IMR-90 (cell line): Measurements from ENCODE around the gene TAS1R1. TPM values are rescaled to one million over a fixed set of nuclear protein-coding genes. Genes with fewer than 3 reads are reported as not detected.

Experiments
- ATAC-seq: fragments of 200-7000 bp; cut with Tn5 transposase; 2 replicates; pipeline ENCODE4 v1.9.1; 2020; ENCODE audit warnings: low read depth, mild to moderate bottlenecking, moderate library complexity
- BruUV-seq: library from RNA; stranded (reverse); fragments of 400-500 nt; replicated peaks from 2 replicates; lab custom pipeline; 2021; lab: Mats Ljungman, UMichigan
- CTCF ChIA-PET: fragments of 300-600 bp; formaldehyde crosslinking; extraction: SDS; loops from one replicate; lab custom pipeline; 2021; ENCODE audit warnings: antibody characterized with exemption; lab: Yijun Ruan, JAX
- POLR2A ChIA-PET: fragments of 300-600 bp; sonication (Branson Sonifier 250); formaldehyde crosslinking; loops from one replicate; lab custom pipeline; 2022; ENCODE audit warnings: antibody characterized with exemption; ENCODE audit not compliant: unreplicated experiment; lab: Charles Lee
- DNase-seq: peaks from one replicate; pipeline ENCODE4 v3.0.0; 2013
- H2AFZ ChIP-seq: replicated peaks from 2 replicates; pipeline ENCODE3; 2013; ENCODE audit warnings: low read length, mild to moderate bottlenecking; ENCODE audit not compliant: poor library complexity
- H2AK5ac ChIP-seq: 2 replicates; pipeline ENCODE4 v1.6.1; 2013; ENCODE audit warnings: low read depth, low read length, inconsistent platforms
- H2AK9ac ChIP-seq: replicated peaks from 2 replicates; pipeline ENCODE3; 2013; ENCODE audit warnings: mild to moderate bottlenecking, low read depth, low read length, moderate library complexity; ENCODE audit not compliant: poor library complexity
- H2BK120ac ChIP-seq: 2 replicates; pipeline ENCODE4 v1.6.1; 2013; ENCODE audit warnings: low read depth, low read length, inconsistent platforms
- H2BK15ac ChIP-seq: 3 replicates; pipeline ENCODE4 v1.6.1; 2013; ENCODE audit warnings: low read depth, low read length, inconsistent platforms
- H2BK20ac ChIP-seq: 2 replicates; pipeline ENCODE4 v1.6.1; 2013; ENCODE audit warnings: low read depth, mild to moderate bottlenecking, inconsistent platforms, low read length, moderate library complexity
- H2BK5ac ChIP-seq: 2 replicates; pipeline ENCODE4 v1.6.1; 2013; ENCODE audit warnings: mild to moderate bottlenecking, low read depth, low read length, inconsistent platforms; ENCODE audit not compliant: poor library complexity, severe bottlenecking
- H3K14ac ChIP-seq: replicated peaks from 2 replicates; pipeline ENCODE4 v1.6.1; 2013; ENCODE audit warnings: low read depth, low read length, inconsistent platforms
- H3K18ac ChIP-seq: 2 replicates; pipeline ENCODE4 v1.6.1; 2013; ENCODE audit warnings: low read depth, low read length, control low read depth
- H3K23ac ChIP-seq: 2 replicates; pipeline ENCODE4 v1.6.1; 2013; ENCODE audit warnings: low read depth, low read length, inconsistent platforms
- H3K27ac ChIP-seq: 2 replicates; pipeline ENCODE4 v1.5.1; 2013; ENCODE audit warnings: mild to moderate bottlenecking, control low read depth, low read length; ENCODE audit not compliant: insufficient read depth
- H3K27me3 ChIP-seq: 2 replicates; pipeline ENCODE4 v1.6.1; 2013; ENCODE audit warnings: low read length; ENCODE audit not compliant: control insufficient read depth, insufficient read depth
- H3K36me3 ChIP-seq: 2 replicates; pipeline ENCODE4 v1.6.1; 2013; ENCODE audit warnings: low read length, mixed read lengths; ENCODE audit not compliant: control insufficient read depth, insufficient read depth
- H3K4ac ChIP-seq: 2 replicates; pipeline ENCODE4 v1.6.1; 2013; ENCODE audit warnings: low read depth, low read length, inconsistent platforms
- H3K4me1 ChIP-seq: 2 replicates; pipeline ENCODE4 v1.6.1; 2013; ENCODE audit warnings: low read length, mixed read lengths; ENCODE audit not compliant: control insufficient read depth, insufficient read depth
- H3K4me2 ChIP-seq: 2 replicates; pipeline ENCODE4 v1.6.1; 2013; ENCODE audit warnings: low read depth, mild to moderate bottlenecking, control low read depth, low read length, moderate library complexity
- H3K4me3 ChIP-seq: 2 replicates; pipeline ENCODE4 v1.5.1; 2013; ENCODE audit warnings: low read depth, mild to moderate bottlenecking, control low read depth, low read length, moderate library complexity; ENCODE audit not compliant: insufficient read depth
- H3K56ac ChIP-seq: 2 replicates; pipeline ENCODE4 v1.6.1; 2013; ENCODE audit warnings: low read length, inconsistent platforms; ENCODE audit not compliant: insufficient read depth; ENCODE audit errors: extremely low read depth
- H3K79me1 ChIP-seq, 2 experiments: 2 replicates each; pipeline ENCODE4 v1.6.1; 2013; ENCODE audit warnings: low read length in 2 of 2, inconsistent platforms in 1 of 2, low read depth in 1 of 2
- H3K9ac ChIP-seq: 2 replicates; pipeline ENCODE4 v1.6.1; 2013; ENCODE audit warnings: low read depth, low read length, control low read depth
- H3K9me1 ChIP-seq: 2 replicates; pipeline ENCODE4 v1.6.1; 2013; ENCODE audit warnings: low read length, inconsistent platforms; ENCODE audit not compliant: insufficient read depth
- H3K9me3 ChIP-seq: 2 replicates; pipeline ENCODE4 v1.6.1; 2013; ENCODE audit warnings: low read length; ENCODE audit not compliant: control insufficient read depth, insufficient read depth
- H4K20me1 ChIP-seq: 2 replicates; pipeline ENCODE4 v1.6.1; 2013; ENCODE audit warnings: low read length, inconsistent platforms; ENCODE audit not compliant: insufficient read depth
- H4K5ac ChIP-seq: 2 replicates; pipeline ENCODE4 v1.6.1; 2013; ENCODE audit warnings: mild to moderate bottlenecking, low read depth, low read length, control low read depth
- H4K8ac ChIP-seq, 2 experiments: 2 replicates each; pipeline ENCODE4 v1.6.1; 2013; ENCODE audit warnings: low read depth in 2 of 2, low read length in 2 of 2, control low read depth in 1 of 2, inconsistent platforms in 1 of 2
- H4K91ac ChIP-seq: 2 replicates; pipeline ENCODE4 v1.6.1; 2013; ENCODE audit warnings: low read depth, low read length, inconsistent platforms; ENCODE audit not compliant: insufficient read depth
- BHLHE40 ChIP-seq: fragments of 150-350 bp; IDR thresholded peaks from 2 replicates; pipeline ENCODE4 v1.6.1; 2016; ENCODE audit warnings: mild to moderate bottlenecking, low read depth, low read length
- CEBPB ChIP-seq: IDR thresholded peaks from 2 replicates; pipeline ENCODE4 v1.6.1; 2012; ENCODE audit warnings: low read depth, low read length, improper control_type of control experiment
- CHD1 ChIP-seq: IDR thresholded peaks from 2 replicates; pipeline ENCODE4 v1.6.1; 2012; ENCODE audit warnings: low read depth, low read length, improper control_type of control experiment
- CTCF ChIP-seq: conservative IDR thresholded peaks from 2 replicates; pipeline ENCODE4 v1.5.1; 2012; ENCODE audit warnings: mild to moderate bottlenecking, low read depth, low read length, improper control_type of control experiment
- ELK1 ChIP-seq: fragments of 150-350 bp; IDR thresholded peaks from 2 replicates; pipeline ENCODE4 v1.6.1; 2016; ENCODE audit warnings: low read depth, mild to moderate bottlenecking, low read length, moderate library complexity, borderline replicate concordance
- FOS ChIP-seq: fragments of 150-350 bp; IDR thresholded peaks from 2 replicates; pipeline ENCODE4 v1.6.1; 2016; ENCODE audit warnings: low read depth, low read length
- MAFK ChIP-seq: IDR thresholded peaks from 2 replicates; pipeline ENCODE4 v1.6.1; 2012; ENCODE audit warnings: low read depth, low read length, improper control_type of control experiment
- MAZ ChIP-seq: IDR thresholded peaks from 2 replicates; pipeline ENCODE4 v1.6.1; 2012; ENCODE audit warnings: low read depth, mild to moderate bottlenecking, low read length, improper control_type of control experiment, moderate library complexity, borderline replicate concordance
- MXI1 ChIP-seq: IDR thresholded peaks from 2 replicates; pipeline ENCODE4 v1.6.1; 2012; ENCODE audit warnings: low read depth, mild to moderate bottlenecking, low read length, moderate library complexity, borderline replicate concordance
- NFE2L2 ChIP-seq: fragments of 150-350 bp; IDR thresholded peaks from 2 replicates; pipeline ENCODE4 v1.6.1; 2016; ENCODE audit warnings: low read depth, mild to moderate bottlenecking, low read length
- POLR2A ChIP-seq: IDR thresholded peaks from 2 replicates; pipeline ENCODE4 v1.6.1; 2012; ENCODE audit warnings: mild to moderate bottlenecking, low read depth, low read length
- RAD21 ChIP-seq: IDR thresholded peaks from 2 replicates; pipeline ENCODE4 v1.6.1; 2012; ENCODE audit warnings: low read length, improper control_type of control experiment
- RCOR1 ChIP-seq: IDR thresholded peaks from 2 replicates; pipeline ENCODE4 v1.6.1; 2012; ENCODE audit warnings: mild to moderate bottlenecking, low read length, improper control_type of control experiment; ENCODE audit not compliant: insufficient replicate concordance
- RFX5 ChIP-seq: IDR thresholded peaks from 2 replicates; pipeline ENCODE4 v1.8.0; 2012; ENCODE audit warnings: low read depth, mild to moderate bottlenecking, low read length, moderate library complexity
- SMC3 ChIP-seq: fragments of 150-350 bp; IDR thresholded peaks from 2 replicates; pipeline ENCODE4 v1.6.1; 2016; ENCODE audit warnings: low read depth, mild to moderate bottlenecking, antibody characterized with exemption, low read length, moderate library complexity
- USF2 ChIP-seq: fragments of 150-350 bp; IDR thresholded peaks from 2 replicates; pipeline ENCODE4 v1.6.1; 2017; ENCODE audit warnings: mild to moderate bottlenecking, antibody characterized with exemption, low read length, low read depth
- WGBS, 2 experiments: methylation state at CpG; one replicate each; pipeline versions ENCODE4 v1.1.5 to v1.1.7; 2013; ENCODE audit warnings: missing lambda C conversion rate in 2 of 2; ENCODE audit not compliant: insufficient read length in 1 of 2; ENCODE audit errors: extremely low coverage in 2 of 2; 5-methylcytosine and 5-hydroxymethylcytosine counted together
- dilution Hi-C: fragments of 300-500 bp; cut with HindIII; formaldehyde crosslinking; loops from one replicate; pipeline ENCODE4 v1.14.3; 2018; ENCODE audit warnings: low sequenced_read_pairs; ENCODE audit not compliant: unreplicated experiment
- in situ Hi-C: fragments of 300-500 bp; cut with MboI; formaldehyde crosslinking; loops from 3 replicates; pipeline ENCODE4 v1.14.3; 2019; ENCODE audit warnings: low sequenced_read_pairs, inconsistent platforms, mixed read lengths
- intact Hi-C: fragments of 100-400 bp; cut with micrococcal nuclease; formaldehyde crosslinking; loops from 2 replicates; pipeline ENCODE4 v1.10.0; 2022
- polyA plus RNA-seq, 3 experiments: library from polyadenylated mRNA; depleted of rRNA; stranded (reverse); fragments of >200 nt; gene quantifications; 2 replicates each; pipeline ENCODE4 v1.2.3, GENCODE V29; 2012; ENCODE audit warnings: low replicate concordance in 1 of 3
- total RNA-seq: library from RNA; depleted of rRNA; stranded (reverse); fragments of >200 nt; gene quantifications from 2 replicates; pipeline ENCODE4 v1.2.3, GENCODE V29; 2012

The TAS1R1 gene
- total and polyA plus RNA-seq, 2 of the 4 experiments (the other 2 are of a cell fraction) = 0.05 TPM; not detected in 1

- Histone ChIP-seq H3K79me1 (peaks cover 13 to 82% of the 10 kb centered on the region in 2 experiments), H3K18ac (no peak overlapping the region), H3K9me1 (no peaks in the 10 kb centered on the region), H3K36me3 (peaks cover 94% of the 10 kb centered on the region), H2AFZ (no peak overlapping the region), H3K4ac (no peak overlapping the region), H3K14ac (no peak overlapping the region), H3K56ac (no peak overlapping the region), H4K20me1 (peaks cover 80% of the 10 kb centered on the region), H3K27ac (no peak overlapping the region), H3K4me3 (no peak overlapping the region), H4K91ac (no peak overlapping the region), H3K9me3 (no peaks in the 10 kb centered on the region), H4K5ac (no peak overlapping the region), H2BK120ac (no peak overlapping the region), H2AK5ac (no peak overlapping the region), H2BK20ac (no peak overlapping the region), H2AK9ac (no peak overlapping the region), H3K27me3 (no peaks in the 10 kb centered on the region), H4K8ac (no peak overlapping the region), H2BK15ac (no peak overlapping the region), H3K4me2 (no peak overlapping the region), H3K9ac (no peak overlapping the region), H3K23ac (no peak overlapping the region), H3K4me1 (no peaks in the 10 kb centered on the region; the same call in 1 of the 2 replicates), H2BK5ac (no peak overlapping the region)
- TF ChIP-seq RFX5 (no peak), USF2 (no peak), CHD1 (no peak), MAZ (no peak), CTCF (no peak), BHLHE40 (no peak), NFE2L2 (no peak), RCOR1 (no peak), RAD21 (no peak), CEBPB (no peak), MXI1 (no peak), MAFK (no peak), POLR2A (no peak), SMC3 (no peak), ELK1 (no peak), FOS (no peak)
- in situ Hi-C loops (no loop called here), intact Hi-C loops (no loop called here), dilution Hi-C loops (no loop called here)
- ChIA-PET CTCF (no interaction called here), POLR2A (no interaction called here)
- no TSS peak for BruUV-seq
- no peak for DNase-seq
- WGBS, 2 experiments = 97% methylated on average over 26 of the region's 38 CpGs; no CpG with 5 or more reads in 1 of the 2 experiments
- ATAC-seq = no peak
Observed at GRCh38 chr1:6592865-6593593, 37.9 kb downstream of the TAS1R1 start.
